ENCODE results near the gene KLHL17. TPM values are rescaled to one million over a fixed set of nuclear protein-coding genes. Genes with fewer than 3 reads are reported as not detected.
A peak's percentile ranks its signal among the peaks of the same experiment; 100 is the strongest.

The KLHL17 gene
- total and polyA plus RNA-seq, 2 donors from 2014 or later = 6.9 to 11.5 TPM

- Histone ChIP-seq H3K36me3 (ENCODE audit: control insufficient read depth in 2 of 3, insufficient read depth in 3 of 3, low read length in 3 of 3) (no peaks in the 10 kb centered on the region), H3K9me3 (ENCODE audit: control insufficient read depth in 2 of 3, insufficient read depth in 1 of 3, low read length in 3 of 3) (no peaks in the 10 kb centered on the region), H3K4me3 (ENCODE audit: low read length in 3 of 3) (peak within 1 kb of the TSS; percentile 66 to 98 (median 94)), H3K9ac (ENCODE audit: low read length in 3 of 3) (peak within 1 kb of the TSS; percentile 37 to 89 (median 87)), H3K27me3 (ENCODE audit: control insufficient read depth, insufficient read depth, low read length) (no peaks in the 10 kb centered on the region), H3K4me1 (ENCODE audit: control insufficient read depth in 2 of 3, insufficient read depth in 2 of 3, low read depth in 1 of 3, low read length in 3 of 3) (peaks cover 0 to 6% (median 0%) of the 10 kb centered on the region in 3 donors), H3K27ac (ENCODE audit: low read depth in 2 of 2, low read length in 2 of 2) (peak within 1 kb of the TSS; percentile 83 to 87)
- TF ChIP-seq CTCF (IDR thresholded peaks at IDR 0.05; ENCODE audit: borderline replicate concordance, extremely low read depth, insufficient read depth) = no peak
- FAIRE-seq (no peak), DNase-seq (peak; percentile 84 to 96 (median 88))
- intact Hi-C loops (cut with DNase I) = no loop called here
Observed at GRCh38 chr1:1013105-1013921, 52.9 kb downstream of the KLHL17 start, which contains the start of gene ISG15. Gene ISG15 (plus strand): TSS chr1:1013497. CDS start chr1:1013574, 77 bp downstream.

GRCh38 chr1:1013922-1014648, 53.7 kb downstream of the KLHL17 start:
- no peak for TF ChIP-seq CTCF (IDR thresholded peaks at IDR 0.05; ENCODE audit: borderline replicate concordance, extremely low read depth, insufficient read depth)
- peak overlapping the region; percentile 83 to 87 for H3K27ac ChIP-seq (ENCODE audit: low read depth in 2 of 2, low read length in 2 of 2)
- FAIRE-seq (no peak), DNase-seq (peak in 2 of 5 donors; percentile 62 to 85)
- H3K9ac ChIP-seq (ENCODE audit: low read length in 3 of 3) = peak overlapping the region in 2 of 3 donors; percentile 87 to 89
- intact Hi-C loops (cut with DNase I) = no loop called here
- no peaks in the 10 kb centered on the region for H3K9me3 ChIP-seq (ENCODE audit: control insufficient read depth in 2 of 3, insufficient read depth in 1 of 3, low read length in 3 of 3)
- H3K4me1 ChIP-seq (ENCODE audit: control insufficient read depth in 2 of 3, insufficient read depth in 2 of 3, low read depth in 1 of 3, low read length in 3 of 3) = peaks cover 0 to 6% (median 0%) of the 10 kb centered on the region in 3 donors
- peak overlapping the region in 2 of 3 donors; percentile 94 to 98 for H3K4me3 ChIP-seq (ENCODE audit: low read length in 3 of 3)
- no peaks in the 10 kb centered on the region for H3K36me3 ChIP-seq (ENCODE audit: control insufficient read depth in 2 of 3, insufficient read depth in 3 of 3, low read length in 3 of 3)
- no peaks in the 10 kb centered on the region for H3K27me3 ChIP-seq (ENCODE audit: control insufficient read depth, insufficient read depth, low read length)

GRCh38 chr1:1014799-1015681, 54.7 kb downstream of the KLHL17 start:
- peaks cover 0 to 6% (median 0%) of the 10 kb centered on the region in 3 donors for H3K4me1 ChIP-seq (ENCODE audit: control insufficient read depth in 2 of 3, insufficient read depth in 2 of 3, low read depth in 1 of 3, low read length in 3 of 3)
- peak; percentile 17 for TF ChIP-seq CTCF (IDR thresholded peaks at IDR 0.05; ENCODE audit: borderline replicate concordance, extremely low read depth, insufficient read depth)
- FAIRE-seq = no peak
- no peak overlapping the region for H3K9ac ChIP-seq (ENCODE audit: low read length in 3 of 3)
- intact Hi-C loops (cut with DNase I) = no loop called here
- peak in 1 of 5 donors; percentile 71 for DNase-seq
- H3K27me3 ChIP-seq (ENCODE audit: control insufficient read depth, insufficient read depth, low read length) = no peaks in the 10 kb centered on the region
- no peak overlapping the region for H3K4me3 ChIP-seq (ENCODE audit: low read length in 3 of 3)
- H3K27ac ChIP-seq (ENCODE audit: low read depth in 2 of 2, low read length in 2 of 2) = no peak overlapping the region
- H3K36me3 ChIP-seq (ENCODE audit: control insufficient read depth in 2 of 3, insufficient read depth in 3 of 3, low read length in 3 of 3) = no peaks in the 10 kb centered on the region
- H3K9me3 ChIP-seq (ENCODE audit: control insufficient read depth in 2 of 3, insufficient read depth in 1 of 3, low read length in 3 of 3) = no peaks in the 10 kb centered on the region

Other genes with a start within 250 kb of the KLHL17 start
- gene SAMD11, start 36.7 kb upstream of the KLHL17 start, total RNA-seq = 21.4 TPM
- 13.3 TPM for gene SAMD11, start 36.7 kb upstream of the KLHL17 start, polyA plus RNA-seq (ENCODE audit: insufficient read depth, low read depth, low replicate concordance)
- gene NOC2L, start 1.3 kb upstream of the KLHL17 start, total RNA-seq = 65.5 TPM
- gene NOC2L, start 1.3 kb upstream of the KLHL17 start, polyA plus RNA-seq (ENCODE audit: insufficient read depth, low read depth, low replicate concordance) = 42.4 TPM
- 14.3 TPM for gene PLEKHN1, start 5.9 kb downstream of the KLHL17 start, total RNA-seq
- gene PLEKHN1, start 5.9 kb downstream of the KLHL17 start, polyA plus RNA-seq (ENCODE audit: insufficient read depth, low read depth, low replicate concordance) = not detected
- 0.25 TPM for gene PERM1, start 21.5 kb downstream of the KLHL17 start, total RNA-seq
- gene PERM1, start 21.5 kb downstream of the KLHL17 start, polyA plus RNA-seq (ENCODE audit: insufficient read depth, low read depth, low replicate concordance) = 0.86 TPM
- gene HES4, start 39.5 kb downstream of the KLHL17 start, total RNA-seq = 32.0 TPM
- 15.8 TPM for gene HES4, start 39.5 kb downstream of the KLHL17 start, polyA plus RNA-seq (ENCODE audit: insufficient read depth, low read depth, low replicate concordance)
- 23.9 TPM for gene ISG15, start 52.9 kb downstream of the KLHL17 start, total RNA-seq
- gene ISG15, start 52.9 kb downstream of the KLHL17 start, polyA plus RNA-seq (ENCODE audit: insufficient read depth, low read depth, low replicate concordance) = 65.9 TPM
- gene AGRN, start 59.5 kb downstream of the KLHL17 start, total RNA-seq = 261 TPM
- 78.5 TPM for gene AGRN, start 59.5 kb downstream of the KLHL17 start, polyA plus RNA-seq (ENCODE audit: insufficient read depth, low read depth, low replicate concordance)
- 2.3 TPM for gene RNF223, start 113.7 kb downstream of the KLHL17 start, total RNA-seq
- gene RNF223, start 113.7 kb downstream of the KLHL17 start, polyA plus RNA-seq (ENCODE audit: insufficient read depth, low read depth, low replicate concordance) = 0.28 TPM
- 14.8 TPM for gene C1orf159, start 155.5 kb downstream of the KLHL17 start, total RNA-seq
- gene C1orf159, start 155.5 kb downstream of the KLHL17 start, polyA plus RNA-seq (ENCODE audit: insufficient read depth, low read depth, low replicate concordance) = 8.6 TPM
- 1.5 TPM for gene TTLL10, start 213.3 kb downstream of the KLHL17 start, total RNA-seq
- not detected for gene TTLL10, start 213.3 kb downstream of the KLHL17 start, polyA plus RNA-seq (ENCODE audit: insufficient read depth, low read depth, low replicate concordance)
- 8.1 TPM for gene TNFRSF18, start 246.0 kb downstream of the KLHL17 start, total RNA-seq
- gene TNFRSF18, start 246.0 kb downstream of the KLHL17 start, polyA plus RNA-seq (ENCODE audit: insufficient read depth, low read depth, low replicate concordance) = not detected

Measured in kidney (tissue), 14 donors.